Measurements from ENCODE around the gene TOP3A.

DNA sequence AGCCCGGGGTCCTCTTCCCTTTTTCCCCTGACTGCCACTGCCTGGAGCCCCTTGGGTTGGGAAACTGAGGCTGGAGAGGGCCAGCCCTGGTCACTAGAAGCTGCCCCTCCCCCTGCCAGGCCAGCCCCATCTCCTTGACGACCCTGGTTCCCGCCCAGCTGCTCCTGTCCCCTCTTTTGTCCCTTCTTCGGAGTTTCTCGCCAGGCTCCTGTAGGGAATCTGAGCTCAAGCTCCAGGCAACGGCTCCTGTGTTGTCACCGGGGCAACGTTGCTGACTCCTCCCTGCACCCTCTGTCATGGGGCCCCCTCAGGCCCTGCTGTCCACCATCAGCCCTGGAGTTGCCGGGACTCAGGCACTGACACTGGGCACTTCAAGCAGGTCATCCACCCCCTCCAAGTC lies 83.6 kb downstream of the TOP3A start:
- TF ChIP-seq CEBPB (IDR thresholded peaks at IDR 0.05) (no peak), CREB1 (IDR thresholded peaks at IDR 0.05; ENCODE audit: low read depth) (no peak), EGR1 (IDR thresholded peaks at IDR 0.05) (no peak), RAD21 (IDR thresholded peaks at IDR 0.05; ENCODE audit: low read depth) (no peak), REST (IDR thresholded peaks at IDR 0.05; ENCODE audit: low read depth) (no peak), NFIC (IDR thresholded peaks at IDR 0.05) (no peak), TAF1 (IDR thresholded peaks at IDR 0.05; ENCODE audit: low read depth) (no peak), EP300 (IDR thresholded peaks at IDR 0.05; ENCODE audit: borderline replicate concordance) (no peak), YY1 (IDR thresholded peaks at IDR 0.05; ENCODE audit: low read depth) (no peak), ZBTB7A (IDR thresholded peaks at IDR 0.05; ENCODE audit: low read depth) (no peak), TEAD4 (IDR thresholded peaks at IDR 0.05) (no peak)
- TF ChIP-seq, protein P1, sequence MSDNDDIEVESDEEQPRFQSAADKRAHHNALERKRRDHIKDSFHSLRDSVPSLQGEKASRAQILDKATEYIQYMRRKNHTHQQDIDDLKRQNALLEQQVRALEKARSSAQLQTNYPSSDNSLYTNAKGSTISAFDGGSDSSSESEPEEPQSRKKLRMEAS (IDR thresholded peaks at IDR 0.05), result no peak

Data from Ishikawa (cell line).